OCI-LY3 (cell line): ENCODE data around the gene AANAT.
"Not testable (repeated sequence)": the region's sequence is repeated elsewhere in the genome, so short reads cannot be mapped to it uniquely, and the experiment has no call there.

Experiments used
- H2AFZ ChIP-seq: fragments of 200-600, 300-600 bp; shearing (Covaris generic); 2 replicates; pipeline ENCODE4 v1.6.0; 2014; ENCODE audit warnings: antibody characterized with exemption, low read depth, low read length
- H3K27ac ChIP-seq: fragments of 200-600, 300-600 bp; sonication (generic); 2 replicates; pipeline ENCODE4 v1.5.1; 2014; ENCODE audit warnings: mild to moderate bottlenecking, low read length, moderate library complexity, mixed read lengths
- H3K27me3 ChIP-seq: fragments of 200-600, 300-600 bp; sonication (generic); 2 replicates; pipeline ENCODE4 v1.6.1; 2014; ENCODE audit warnings: low read depth, low read length, mixed read lengths
- H3K36me3 ChIP-seq: fragments of 200-600, 300-600 bp; sonication (generic); replicated peaks from 2 replicates; pipeline ENCODE3; 2014; ENCODE audit warnings: low read depth, low read length, mixed read lengths
- H3K4me1 ChIP-seq: fragments of 300-600, 200-600 bp; sonication (generic); 2 replicates; pipeline ENCODE4 v1.6.1; 2014; ENCODE audit warnings: low read length, mixed read lengths
- H3K4me2 ChIP-seq: fragments of 200-600, 300-600 bp; sonication (generic); 2 replicates; pipeline ENCODE4 v1.6.1; 2014; ENCODE audit warnings: low read length, mixed read lengths
- H3K4me3 ChIP-seq: fragments of 300-600, 200-600 bp; sonication (generic); 2 replicates; pipeline ENCODE4 v1.5.1; 2014; ENCODE audit warnings: antibody characterized with exemption, mild to moderate bottlenecking, low read length, moderate library complexity
- H3K79me2 ChIP-seq: fragments of 300-600, 200-600 bp; shearing (Covaris generic); 2 replicates; pipeline ENCODE4 v1.6.1; 2014; ENCODE audit warnings: mild to moderate bottlenecking, low read length, mixed read lengths
- H3K9ac ChIP-seq: fragments of 300-600, 200-600 bp; shearing (Covaris generic); 2 replicates; pipeline ENCODE4 v1.6.0; 2014; ENCODE audit warnings: mild to moderate bottlenecking, low read length, moderate library complexity
- H3K9me3 ChIP-seq: fragments of 200-600, 300-600 bp; shearing (Covaris generic); 2 replicates; pipeline ENCODE4 v1.6.1; 2014; ENCODE audit warnings: low read length, mixed read lengths; ENCODE audit not compliant: insufficient read depth
- H4K20me1 ChIP-seq: fragments of 200-600, 300-600 bp; sonication (generic); 2 replicates; pipeline ENCODE4 v1.6.1; 2016; ENCODE audit warnings: low read length, mixed read lengths; ENCODE audit not compliant: insufficient read depth
- EZH2phosphoT487 ChIP-seq: fragments of 200-600 bp; shearing (Covaris generic); IDR thresholded peaks from 2 replicates; pipeline ENCODE4 v1.6.1; 2018; ENCODE audit warnings: antibody characterized with exemption, mixed run types, low read depth
- TF ChIP-seq, protein P1 (sequence below): fragments of 200-600, 300-600 bp; sonication (generic); IDR thresholded peaks from 2 replicates; pipeline ENCODE4 v1.5.1; 2014; ENCODE audit warnings: antibody characterized with exemption, low read length, low read depth

AANAT gene

DNA sequence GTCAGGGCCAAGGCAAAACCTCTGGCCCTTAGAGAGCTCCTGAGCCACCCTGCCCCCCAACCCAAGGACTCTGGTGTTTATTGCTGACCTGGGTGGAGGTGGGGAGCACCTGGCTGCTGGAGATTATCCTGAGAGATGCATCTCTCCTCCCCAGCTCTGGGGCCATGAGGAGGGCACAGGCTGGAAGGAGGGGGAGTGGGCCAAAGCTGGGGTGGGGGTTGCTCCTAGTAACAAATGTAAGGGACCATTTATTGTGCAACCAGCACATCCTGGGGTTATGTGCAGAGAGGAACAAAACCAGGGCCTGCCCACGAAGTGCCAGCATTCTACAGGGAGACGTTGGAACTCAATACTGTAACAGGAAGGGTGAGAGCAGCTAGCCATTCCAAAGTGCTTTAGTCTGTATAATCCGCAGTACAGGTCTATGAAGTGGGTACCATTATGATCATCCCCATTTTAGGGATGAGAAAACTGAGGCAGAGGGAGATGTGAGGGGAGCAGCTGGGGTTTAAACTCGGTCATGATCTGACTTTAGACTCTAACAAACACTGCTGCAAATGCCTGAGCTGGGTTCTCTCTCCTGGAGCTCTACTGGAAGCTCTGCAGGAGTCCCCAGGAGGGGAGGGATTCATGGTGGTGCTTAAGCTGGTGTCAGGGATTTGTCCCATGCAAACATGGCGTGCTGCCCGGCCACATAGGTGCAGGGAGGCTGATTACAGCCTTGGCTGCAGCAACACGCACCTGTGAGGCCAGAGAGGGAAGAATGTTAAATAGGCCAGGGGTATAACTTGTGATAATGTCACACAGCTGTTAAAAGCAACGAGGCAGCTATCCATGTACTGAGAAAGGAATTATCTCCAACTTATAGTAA is 35.2 kb downstream of the AANAT start:
- no peak overlapping the region for H2AFZ ChIP-seq
- H3K9ac ChIP-seq, result no peak overlapping the region
- H3K36me3 ChIP-seq, result peaks cover 9% of the 10 kb centered on the region
- no peak overlapping the region for H3K4me2 ChIP-seq
- H4K20me1 ChIP-seq, result no peaks in the 10 kb centered on the region
- H3K4me3 ChIP-seq, result no peak overlapping the region
- no peaks in the 10 kb centered on the region for H3K27me3 ChIP-seq
- peaks cover 41% of the 10 kb centered on the region for H3K4me1 ChIP-seq
- no peaks in the 10 kb centered on the region for H3K9me3 ChIP-seq
- no peak overlapping the region for H3K27ac ChIP-seq
- TF ChIP-seq, protein P1, sequence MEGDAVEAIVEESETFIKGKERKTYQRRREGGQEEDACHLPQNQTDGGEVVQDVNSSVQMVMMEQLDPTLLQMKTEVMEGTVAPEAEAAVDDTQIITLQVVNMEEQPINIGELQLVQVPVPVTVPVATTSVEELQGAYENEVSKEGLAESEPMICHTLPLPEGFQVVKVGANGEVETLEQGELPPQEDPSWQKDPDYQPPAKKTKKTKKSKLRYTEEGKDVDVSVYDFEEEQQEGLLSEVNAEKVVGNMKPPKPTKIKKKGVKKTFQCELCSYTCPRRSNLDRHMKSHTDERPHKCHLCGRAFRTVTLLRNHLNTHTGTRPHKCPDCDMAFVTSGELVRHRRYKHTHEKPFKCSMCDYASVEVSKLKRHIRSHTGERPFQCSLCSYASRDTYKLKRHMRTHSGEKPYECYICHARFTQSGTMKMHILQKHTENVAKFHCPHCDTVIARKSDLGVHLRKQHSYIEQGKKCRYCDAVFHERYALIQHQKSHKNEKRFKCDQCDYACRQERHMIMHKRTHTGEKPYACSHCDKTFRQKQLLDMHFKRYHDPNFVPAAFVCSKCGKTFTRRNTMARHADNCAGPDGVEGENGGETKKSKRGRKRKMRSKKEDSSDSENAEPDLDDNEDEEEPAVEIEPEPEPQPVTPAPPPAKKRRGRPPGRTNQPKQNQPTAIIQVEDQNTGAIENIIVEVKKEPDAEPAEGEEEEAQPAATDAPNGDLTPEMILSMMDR, result no peak
- H3K79me2 ChIP-seq, result peaks cover 35% of the 10 kb centered on the region

DNA sequence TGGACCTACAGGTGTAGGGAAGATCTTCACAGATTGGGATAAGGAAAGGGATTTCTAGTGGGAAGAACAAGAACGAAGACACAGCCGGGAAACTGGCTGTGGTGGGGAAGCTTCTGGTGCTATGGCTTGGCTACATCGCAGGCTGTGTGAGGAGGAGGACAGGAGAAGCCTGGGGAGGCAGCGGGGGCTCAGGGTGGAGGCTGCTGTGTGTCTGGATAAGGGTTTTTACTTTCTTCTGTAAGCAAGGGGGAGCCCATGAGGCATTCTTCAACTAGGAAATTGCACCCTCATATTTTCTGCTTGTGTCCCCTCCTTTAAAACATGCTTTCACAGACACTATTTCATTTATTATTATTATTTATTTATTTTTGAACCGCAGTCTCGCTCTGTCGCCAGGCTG is 36.7 kb downstream of the AANAT start:
- TF ChIP-seq EZH2phosphoT487, result no peak
- TF ChIP-seq, protein P1, result 0 out of 2 replicates have a peak, but pooled peaks have one; percentile 13
- H3K27ac ChIP-seq, result no peak overlapping the region
- H3K9me3 ChIP-seq, result no peaks in the 10 kb centered on the region
- H3K4me2 ChIP-seq, result no peak overlapping the region
- H3K4me3 ChIP-seq, result no peak overlapping the region
- peaks cover 26% of the 10 kb centered on the region for H3K4me1 ChIP-seq
- peaks cover 20% of the 10 kb centered on the region for H3K79me2 ChIP-seq
- no peaks in the 10 kb centered on the region for H3K27me3 ChIP-seq
- H4K20me1 ChIP-seq, result no peaks in the 10 kb centered on the region
- no peak overlapping the region for H3K9ac ChIP-seq
- H3K36me3 ChIP-seq, result peaks cover 4% of the 10 kb centered on the region
- H2AFZ ChIP-seq, result no peak overlapping the region

DNA sequence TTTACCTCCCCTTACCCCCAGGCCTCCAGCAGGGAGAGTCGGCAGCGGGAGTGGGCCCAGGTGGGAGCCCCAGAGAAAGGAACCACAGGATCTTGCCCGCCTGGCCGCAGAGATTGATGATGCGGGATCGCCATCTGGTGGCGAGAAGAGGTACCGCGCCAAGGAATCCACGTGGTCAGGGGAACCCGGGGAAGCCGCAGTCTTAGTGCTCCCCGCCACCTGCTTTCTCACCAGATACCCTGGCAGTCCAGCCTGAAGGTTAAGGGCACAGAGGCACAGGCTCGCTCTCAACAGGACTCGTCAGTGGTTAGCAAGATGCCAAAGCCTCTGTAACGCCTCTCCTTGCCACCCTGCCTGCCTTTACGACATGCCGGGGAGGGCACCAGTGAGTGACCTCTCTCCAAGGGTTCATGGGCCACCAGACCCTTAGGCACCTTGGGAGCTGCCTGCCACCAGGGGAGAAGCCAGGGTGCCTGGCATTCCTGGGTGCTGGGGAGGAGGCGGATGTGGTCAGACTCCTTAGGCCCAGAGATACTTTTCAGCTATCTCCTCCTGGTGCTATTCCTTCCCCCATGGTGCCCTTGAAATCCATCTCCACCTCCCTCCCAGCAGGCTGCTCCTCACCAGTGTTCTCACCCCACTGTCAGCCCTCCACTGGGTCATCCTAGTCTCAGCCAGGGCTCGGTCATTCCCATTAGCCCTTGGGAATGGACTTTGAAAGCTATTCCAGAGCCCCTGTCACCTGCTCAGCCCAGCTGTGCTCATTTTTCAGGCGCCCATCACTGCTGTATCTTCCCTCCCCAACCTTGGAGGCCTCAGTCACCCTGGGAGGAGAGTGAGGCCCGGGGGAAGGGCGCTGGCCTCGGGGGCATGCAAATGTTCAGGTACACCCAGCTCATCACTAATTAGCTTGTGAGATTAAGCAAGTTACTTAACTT is 39.3 kb downstream of the AANAT start:
- Histone ChIP-seq H4K20me1 (no peaks in the 10 kb centered on the region), H3K4me1 (peaks cover 15% of the 10 kb centered on the region), H3K27ac (no peak overlapping the region), H3K27me3 (no peaks in the 10 kb centered on the region), H3K9ac (peak overlapping the region; percentile 37; the same call in 1 of the 2 replicates), H3K4me2 (peak overlapping the region; percentile 69), H3K4me3 (peak overlapping the region; percentile 50), H3K79me2 (no peaks in the 10 kb centered on the region), H2AFZ (peak overlapping the region; percentile 92), H3K36me3 (no peaks in the 10 kb centered on the region), H3K9me3 (no peaks in the 10 kb centered on the region)
- no peak for TF ChIP-seq EZH2phosphoT487
- TF ChIP-seq, protein P1, result peak; percentile 89

DNA sequence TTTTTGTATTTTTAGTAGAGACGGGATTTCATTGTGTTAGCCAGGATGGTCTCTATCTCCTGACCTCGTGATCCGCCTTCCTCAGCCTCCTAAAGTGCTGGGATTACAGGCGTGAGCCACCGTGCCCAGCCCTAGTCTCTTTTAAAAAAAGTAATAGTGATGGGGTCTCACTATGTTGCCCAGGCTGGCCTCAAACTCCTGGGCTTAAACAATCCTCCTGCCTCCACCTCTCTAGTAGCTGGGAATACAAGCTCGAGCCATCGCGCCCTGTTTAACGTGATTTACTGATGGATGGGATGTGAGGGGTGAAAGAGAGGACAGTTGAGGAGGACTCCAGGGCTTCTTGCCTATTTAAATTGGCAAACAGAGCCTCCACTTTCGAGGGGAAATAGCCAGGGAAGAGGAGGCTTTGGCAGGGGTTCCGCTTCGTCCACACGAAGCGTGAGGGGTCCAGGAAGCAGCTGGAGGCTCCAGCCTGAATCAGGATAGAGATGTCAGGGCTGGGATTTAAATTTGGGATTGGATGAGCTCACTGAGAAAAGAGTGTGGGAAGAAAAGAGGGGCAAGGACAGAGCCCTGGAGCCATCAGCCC is 41.2 kb downstream of the AANAT start:
- H3K36me3 ChIP-seq, H3K9ac ChIP-seq, H4K20me1 ChIP-seq, H3K27ac ChIP-seq, H3K79me2 ChIP-seq, H3K27me3 ChIP-seq, H3K9me3 ChIP-seq, H3K4me3 ChIP-seq, H2AFZ ChIP-seq, H3K4me2 ChIP-seq: not testable (repeated sequence)
- H3K4me1 ChIP-seq, result peaks cover 10% of the 10 kb centered on the region
